GM13977 (cell line): ENCODE data around the gene THSD7A.

Experiments
- DNase-seq: peaks from one replicate; pipeline ENCODE4 v3.0.0; 2012; ENCODE audit warnings: low spot score
- CTCF ChIP-seq: IDR thresholded peaks from 2 replicates; pipeline ENCODE4 v1.5.1; 2012; ENCODE audit warnings: mild to moderate bottlenecking, control low read depth; ENCODE audit not compliant: insufficient read depth; ENCODE audit errors: extremely low read depth, missing control alignments
- in situ Hi-C: fragments of 300-500 bp; cut with MboI; formaldehyde crosslinking; loops from one replicate; pipeline ENCODE4 v1.12.0; 2022; ENCODE audit warnings: low sequenced_read_pairs, low pct_unique_long_range_greater_than_20kb, mixed read lengths, inconsistent platforms; ENCODE audit not compliant: unreplicated experiment

The THSD7A gene

DNA sequence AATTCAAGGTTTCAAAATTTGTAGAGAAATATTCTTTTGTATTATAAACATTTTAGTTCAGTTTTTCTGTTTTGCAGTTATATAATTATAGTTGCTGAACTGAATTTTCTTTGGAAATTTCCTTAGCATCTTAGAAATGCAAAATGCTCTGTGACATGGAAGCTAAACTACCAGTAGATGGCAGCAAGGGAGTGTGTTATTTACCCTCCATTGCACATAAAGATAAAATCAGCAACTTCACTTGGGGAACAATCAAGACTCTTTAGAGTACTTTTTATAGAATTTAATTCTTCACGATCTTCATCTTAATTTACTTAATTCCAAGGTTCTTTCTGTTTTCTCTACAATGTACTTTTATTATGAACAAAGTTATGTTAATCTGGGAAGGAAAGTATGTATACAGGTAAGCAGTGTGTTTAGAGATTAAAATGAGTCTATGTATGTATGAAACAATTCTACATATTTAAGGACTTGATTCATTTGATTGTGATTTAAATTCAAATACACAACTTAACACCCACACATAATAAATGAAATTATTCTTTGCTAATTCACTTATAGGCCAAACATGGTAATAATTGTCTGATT lies 404.2 kb downstream of the THSD7A start:
- in situ Hi-C loops: loop anchor here (25.0 kb wide), 1 partner anchor 110 kb away; no protein-coding TSS in a partner anchor
- TF ChIP-seq CTCF: peak; percentile 78
- DNase-seq: peak; percentile 49

DNA sequence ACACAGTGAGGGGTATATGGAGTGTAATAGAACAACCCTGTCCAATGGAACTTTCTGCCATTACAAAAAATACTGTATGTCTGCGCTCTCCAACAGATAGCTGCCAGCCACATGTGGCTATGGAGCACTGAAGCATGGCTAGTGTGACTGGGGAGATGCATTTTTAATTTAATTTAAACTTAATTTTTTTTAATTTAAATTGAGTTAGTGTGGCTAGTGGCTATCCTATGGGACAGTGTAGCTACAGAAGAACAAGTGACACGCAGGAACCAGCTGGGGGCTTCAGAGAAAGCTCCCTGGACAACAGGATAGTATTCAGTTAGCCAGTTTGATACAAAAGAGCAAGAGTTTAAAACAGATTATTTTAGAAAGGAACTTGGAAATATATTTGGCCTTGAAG lies 408.0 kb downstream of the THSD7A start:
- no peak for TF ChIP-seq CTCF
- no peak for DNase-seq
- in situ Hi-C loops: no loop called here

DNA sequence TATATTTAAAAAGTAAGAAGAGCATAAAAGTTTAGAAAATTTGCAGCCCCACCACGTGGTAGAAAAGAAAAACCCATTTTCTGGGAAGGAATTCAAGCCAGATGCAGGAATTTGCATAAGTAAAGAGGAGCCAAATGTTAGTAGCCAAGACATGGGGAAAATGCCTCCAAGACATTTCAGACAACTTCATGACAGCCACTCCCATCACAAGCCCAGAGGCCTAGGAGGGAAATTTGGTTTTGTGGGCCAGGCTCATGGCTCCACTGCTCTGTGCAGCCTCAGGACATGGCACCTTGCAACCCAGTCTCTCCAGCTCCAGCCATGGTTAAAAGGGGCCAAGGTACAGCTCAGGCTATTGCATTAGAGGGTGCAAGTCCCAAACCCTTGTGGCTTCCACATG lies 411.9 kb downstream of the THSD7A start:
- no peak for TF ChIP-seq CTCF
- no peak for DNase-seq
- in situ Hi-C loops: no loop called here

- TF ChIP-seq CTCF: no peak
- in situ Hi-C loops: no loop called here
- DNase-seq: no peak
Observed at GRCh38 chr7:11416641-11417458, 415.1 kb downstream of the THSD7A start.

DNA sequence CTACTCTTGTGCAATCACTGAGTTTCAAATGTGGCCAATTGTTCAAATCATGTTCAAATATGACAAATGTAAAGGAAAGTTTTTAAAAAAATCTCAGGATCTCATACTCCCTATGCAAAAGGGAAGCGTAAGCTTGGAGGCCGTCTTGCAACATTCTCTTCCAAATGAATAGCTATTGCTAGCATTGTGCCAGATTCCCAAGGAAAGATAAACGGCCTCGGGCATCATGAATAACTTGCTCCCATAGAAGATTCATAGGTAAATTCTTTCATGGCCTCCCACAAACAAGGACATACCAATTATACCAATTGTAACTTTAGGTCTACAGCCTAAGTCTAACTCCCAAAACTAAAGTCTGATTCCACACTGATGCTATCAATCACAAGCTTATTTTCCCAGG lies 416.9 kb downstream of the THSD7A start:
- in situ Hi-C loops: no loop called here
- no peak for DNase-seq
- no peak for TF ChIP-seq CTCF

DNA sequence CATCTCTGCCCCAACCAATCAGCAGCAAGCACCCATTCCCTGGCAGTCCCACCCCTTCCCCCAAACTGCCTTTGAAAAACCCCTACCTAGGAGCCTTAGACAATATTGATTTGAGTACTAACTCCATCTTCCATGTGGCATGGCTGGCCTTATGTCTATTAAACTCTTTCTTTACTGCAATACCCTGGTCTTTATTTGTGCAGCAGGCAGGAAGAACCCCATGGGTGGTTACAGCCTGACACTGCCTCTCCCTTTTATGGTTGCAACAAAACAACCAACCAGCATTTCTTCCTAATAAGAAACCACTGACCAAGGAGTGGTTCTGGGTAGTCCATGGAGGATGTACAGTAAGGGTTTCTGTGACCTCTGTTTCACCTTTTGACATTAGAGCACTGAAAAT lies 418.1 kb downstream of the THSD7A start:
- DNase-seq: no peak
- in situ Hi-C loops: no loop called here
- no peak for TF ChIP-seq CTCF
